Endodermal cell (in vitro differentiated cells): ENCODE results near the gene IFNLR1. TPM values are rescaled to one million over a fixed set of nuclear protein-coding genes. Genes with fewer than 3 reads are reported as not detected.

Experiments
- DNase-seq: peaks from one replicate; pipeline ENCODE4 v3.0.0-alpha.2; 2017
- H3K27ac ChIP-seq: 2 replicates; pipeline ENCODE4 v1.5.1; 2013; ENCODE audit warnings: mild to moderate bottlenecking, low read depth, low read length, moderate library complexity
- H3K27me3 ChIP-seq: 2 replicates; pipeline ENCODE4 v1.6.1; 2013; ENCODE audit warnings: mild to moderate bottlenecking, low read length, moderate library complexity; ENCODE audit not compliant: insufficient read depth, control insufficient read depth, poor library complexity, severe bottlenecking
- H3K36me3 ChIP-seq: 2 replicates; pipeline ENCODE4 v1.7.0; 2013; ENCODE audit warnings: mild to moderate bottlenecking, low read length, moderate library complexity; ENCODE audit not compliant: control insufficient read depth, insufficient read depth
- H3K4me1 ChIP-seq: one replicate; pipeline ENCODE4 v1.7.0; 2013; ENCODE audit warnings: low read length; ENCODE audit not compliant: control insufficient read depth, insufficient read depth
- H3K4me3 ChIP-seq: 2 replicates; pipeline ENCODE4 v1.5.1; 2013; ENCODE audit warnings: mild to moderate bottlenecking, low read length, moderate library complexity
- H3K9ac ChIP-seq: 2 replicates; pipeline ENCODE4 v1.6.1; 2013; ENCODE audit warnings: mild to moderate bottlenecking, low read length, moderate library complexity; ENCODE audit not compliant: poor library complexity, severe bottlenecking; ENCODE audit errors: extremely low read depth
- H3K9me3 ChIP-seq: 2 replicates; pipeline ENCODE4 v1.6.1; 2013; ENCODE audit warnings: mild to moderate bottlenecking, low read length, moderate library complexity; ENCODE audit not compliant: control insufficient read depth
- H3K27ac Mint-ChIP-seq: 2 replicates; pipeline ENCODE4 v1.8.0; 2020; ENCODE audit warnings: mixed read lengths
- H3K27me3 Mint-ChIP-seq: 2 replicates; pipeline ENCODE4 v1.8.0; 2021; ENCODE audit warnings: mild to moderate bottlenecking, mixed read lengths; ENCODE audit not compliant: insufficient read depth
- H3K36me3 Mint-ChIP-seq: 2 replicates; pipeline ENCODE4 v1.8.0; 2020; ENCODE audit warnings: low read depth, mixed read lengths
- H3K4me1 Mint-ChIP-seq: 2 replicates; pipeline ENCODE4 v1.8.0; 2020; ENCODE audit warnings: mixed read lengths
- H3K4me3 Mint-ChIP-seq: 2 replicates; pipeline ENCODE4 v1.8.0; 2020; ENCODE audit warnings: mild to moderate bottlenecking, moderate library complexity, mixed read lengths
- H3K9me3 Mint-ChIP-seq: 2 replicates; pipeline ENCODE4 v1.8.0; 2020; ENCODE audit warnings: mild to moderate bottlenecking, mixed read lengths
- WGBS, 2 experiments: methylation state at CpG; one replicate each; pipeline versions ENCODE4 v1.1.5 to v1.1.7; 2013; ENCODE audit warnings: missing lambda C conversion rate in 2 of 2, mixed read lengths in 1 of 2; ENCODE audit not compliant: insufficient coverage in 1 of 2, insufficient read length in 1 of 2; 5-methylcytosine and 5-hydroxymethylcytosine counted together
- total RNA-seq, 2 donors: library from RNA; stranded (reverse); fragmentation: NEBNext Ultra II Directional in 1 of 2; extraction: Animal tissue kit (Norgen Biotek cat#: 25700) in 1 of 2; gene quantifications; 2 replicates in 1 of 2; 3 replicates in 1 of 2; pipeline ENCODE4 v1.2.1, GENCODE V29; 2021
- TF ChIP-seq, protein P1 (sequence below): fragments of 200-600 bp; sonication (generic); conservative IDR thresholded peaks from 2 replicates; pipeline ENCODE4 v1.5.0; 2021; ENCODE audit warnings: antibody characterized with exemption, mild to moderate bottlenecking

Gene IFNLR1
- total RNA-seq, 2 donors from 2014 or later: 12.1 to 13.0 TPM

DNA sequence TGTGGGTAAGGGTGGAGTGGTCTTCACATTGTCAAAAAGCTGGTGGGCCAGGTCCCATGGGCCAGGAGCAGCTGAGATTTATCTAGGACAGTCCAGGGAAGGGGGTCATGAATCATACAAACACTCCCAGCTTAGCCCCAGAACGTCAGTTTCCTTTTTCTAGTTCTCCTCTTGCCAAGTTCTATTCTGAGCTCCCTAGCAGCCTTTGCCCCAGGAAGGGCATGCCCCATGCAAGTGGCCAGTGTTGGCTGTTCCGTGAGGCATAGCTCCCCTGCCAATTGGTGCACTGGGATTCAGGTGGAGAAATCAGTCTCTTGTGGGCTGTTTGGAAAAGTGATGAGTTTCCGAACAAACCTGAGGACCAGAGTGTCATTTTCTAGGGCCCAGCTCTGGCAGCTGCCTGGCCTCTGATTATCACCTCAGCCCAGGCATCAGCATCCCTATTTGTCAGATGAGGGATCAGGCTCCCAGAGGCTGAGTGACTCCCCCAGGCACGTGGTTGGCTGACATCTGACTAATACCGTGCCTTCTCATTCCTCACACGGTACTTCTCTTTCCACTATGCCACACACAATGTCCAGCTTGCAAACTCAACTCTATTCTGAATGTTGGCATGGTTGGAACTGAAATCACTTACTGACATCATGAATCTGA is 60.9 kb downstream of the IFNLR1 start:
- no peak overlapping the region for H3K4me3 ChIP-seq
- Mint-ChIP-seq H3K27me3 (no peaks in the 10 kb centered on the region), H3K4me3 (no peak overlapping the region), H3K27ac (no peak overlapping the region), H3K4me1 (peaks cover 7% of the 10 kb centered on the region), H3K9me3 (no peaks in the 10 kb centered on the region), H3K36me3 (no peaks in the 10 kb centered on the region)
- WGBS, 2 experiments: 61 to 79% methylated on average over 6 of the region's 6 CpGs
- H3K9me3 ChIP-seq: peaks cover 6% of the 10 kb centered on the region
- TF ChIP-seq, protein P1, sequence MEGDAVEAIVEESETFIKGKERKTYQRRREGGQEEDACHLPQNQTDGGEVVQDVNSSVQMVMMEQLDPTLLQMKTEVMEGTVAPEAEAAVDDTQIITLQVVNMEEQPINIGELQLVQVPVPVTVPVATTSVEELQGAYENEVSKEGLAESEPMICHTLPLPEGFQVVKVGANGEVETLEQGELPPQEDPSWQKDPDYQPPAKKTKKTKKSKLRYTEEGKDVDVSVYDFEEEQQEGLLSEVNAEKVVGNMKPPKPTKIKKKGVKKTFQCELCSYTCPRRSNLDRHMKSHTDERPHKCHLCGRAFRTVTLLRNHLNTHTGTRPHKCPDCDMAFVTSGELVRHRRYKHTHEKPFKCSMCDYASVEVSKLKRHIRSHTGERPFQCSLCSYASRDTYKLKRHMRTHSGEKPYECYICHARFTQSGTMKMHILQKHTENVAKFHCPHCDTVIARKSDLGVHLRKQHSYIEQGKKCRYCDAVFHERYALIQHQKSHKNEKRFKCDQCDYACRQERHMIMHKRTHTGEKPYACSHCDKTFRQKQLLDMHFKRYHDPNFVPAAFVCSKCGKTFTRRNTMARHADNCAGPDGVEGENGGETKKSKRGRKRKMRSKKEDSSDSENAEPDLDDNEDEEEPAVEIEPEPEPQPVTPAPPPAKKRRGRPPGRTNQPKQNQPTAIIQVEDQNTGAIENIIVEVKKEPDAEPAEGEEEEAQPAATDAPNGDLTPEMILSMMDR: no peak
- DNase-seq: no peak
- H3K27ac ChIP-seq: no peak overlapping the region
- H3K4me1 ChIP-seq: no peaks in the 10 kb centered on the region
- H3K27me3 ChIP-seq: no peaks in the 10 kb centered on the region
- H3K36me3 ChIP-seq: no peaks in the 10 kb centered on the region
- H3K9ac ChIP-seq: no peak overlapping the region

DNA sequence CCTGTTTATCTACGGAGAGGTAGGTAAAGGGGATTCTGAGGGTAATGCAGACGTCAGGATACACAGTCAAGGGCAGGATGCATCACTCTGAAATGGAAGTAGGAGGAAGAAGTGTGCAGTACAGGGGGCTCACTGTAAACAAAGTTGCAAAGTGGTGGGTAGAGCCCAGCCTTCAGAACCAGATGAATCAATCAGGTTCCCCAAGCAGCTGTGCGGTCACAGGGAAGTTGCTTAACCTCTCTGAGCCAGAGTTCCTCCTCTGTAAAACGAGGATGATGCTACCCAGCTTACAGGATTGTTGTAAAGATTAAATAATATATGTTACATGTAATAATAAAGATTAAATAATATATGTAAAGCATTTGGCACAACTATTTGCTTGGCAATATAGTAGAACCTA is 61.6 kb downstream of the IFNLR1 start:
- H3K27me3 ChIP-seq: no peaks in the 10 kb centered on the region
- Mint-ChIP-seq H3K36me3 (no peaks in the 10 kb centered on the region), H3K4me1 (peaks cover 8% of the 10 kb centered on the region), H3K27ac (no peak overlapping the region), H3K9me3 (no peaks in the 10 kb centered on the region), H3K4me3 (no peak overlapping the region), H3K27me3 (no peaks in the 10 kb centered on the region)
- H3K27ac ChIP-seq: no peak overlapping the region
- TF ChIP-seq, protein P1: no peak
- DNase-seq: no peak
- no peaks in the 10 kb centered on the region for H3K36me3 ChIP-seq
- peaks cover 6% of the 10 kb centered on the region for H3K9me3 ChIP-seq
- WGBS, 2 experiments: 80 to 87% methylated on average over 2 to 4 of the region's 4 CpGs
- no peak overlapping the region for H3K4me3 ChIP-seq
- H3K4me1 ChIP-seq: no peaks in the 10 kb centered on the region
- no peak overlapping the region for H3K9ac ChIP-seq

DNA sequence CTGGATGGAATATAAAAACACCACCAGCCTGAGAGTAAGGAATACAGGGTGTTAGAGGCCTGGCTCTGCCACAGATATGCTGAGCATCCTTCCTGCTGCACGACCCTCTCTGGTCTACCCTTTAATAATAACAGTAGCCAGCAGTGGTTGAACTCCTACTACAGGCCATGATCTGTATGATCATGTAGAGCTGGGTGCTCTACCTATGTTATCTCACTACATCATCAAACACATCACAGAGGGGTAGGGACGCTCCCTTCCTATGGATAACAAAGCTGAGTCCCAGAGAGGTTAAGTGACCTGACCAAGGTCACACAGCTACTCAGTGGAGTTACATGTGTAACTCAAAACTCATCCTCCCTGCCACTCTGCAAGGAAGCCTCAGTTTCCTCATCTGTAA is 62.1 kb downstream of the IFNLR1 start:
- Mint-ChIP-seq H3K27me3 (no peaks in the 10 kb centered on the region), H3K36me3 (no peaks in the 10 kb centered on the region), H3K9me3 (no peaks in the 10 kb centered on the region), H3K27ac (no peak overlapping the region), H3K4me3 (no peak overlapping the region), H3K4me1 (peaks cover 12% of the 10 kb centered on the region)
- no peaks in the 10 kb centered on the region for H3K4me1 ChIP-seq
- no peak overlapping the region for H3K27ac ChIP-seq
- no peaks in the 10 kb centered on the region for H3K36me3 ChIP-seq
- H3K27me3 ChIP-seq: no peaks in the 10 kb centered on the region
- peaks cover 4% of the 10 kb centered on the region for H3K9me3 ChIP-seq
- TF ChIP-seq, protein P1: no peak
- no peak for DNase-seq
- WGBS, 2 experiments: 78 to 84% methylated on average over 1 to 2 of the region's 2 CpGs
- no peak overlapping the region for H3K9ac ChIP-seq
- no peak overlapping the region for H3K4me3 ChIP-seq
